Hematopoietic multipotent progenitor cell treated with erythropoietin and hydrocortisone succinate and interleukin-3 and kit ligand, for 4 days (in vitro differentiated cells): ENCODE data around the gene IGF1R.
A peak's percentile ranks its signal among the peaks of the same experiment; 100 is the strongest.

ENCODE experiments used
- DNase-seq: peaks from one replicate; pipeline ENCODE4 v3.0.0-alpha.2; 2015

IGF1R gene

DNA sequence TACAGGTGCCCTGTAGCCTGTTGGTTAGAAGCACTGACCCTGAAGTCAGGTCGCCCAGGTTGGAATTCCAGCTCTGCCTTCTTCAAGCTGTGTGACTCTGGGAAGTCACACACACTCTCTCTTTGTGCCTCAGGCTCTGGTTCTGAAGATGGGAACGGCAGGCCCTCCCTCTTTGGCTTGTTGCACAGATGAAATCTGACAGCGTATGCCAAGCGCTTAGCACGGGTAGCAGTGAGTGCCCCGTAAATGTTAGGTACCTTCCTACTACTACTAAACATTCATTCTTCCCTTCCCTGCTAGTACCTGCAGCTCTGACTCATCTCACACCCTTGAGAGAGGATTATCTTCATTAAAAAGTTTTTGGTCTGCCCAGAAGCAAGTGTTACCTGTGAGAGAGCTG is 220.2 kb downstream of the IGF1R start:
- DNase-seq = no peak

DNA sequence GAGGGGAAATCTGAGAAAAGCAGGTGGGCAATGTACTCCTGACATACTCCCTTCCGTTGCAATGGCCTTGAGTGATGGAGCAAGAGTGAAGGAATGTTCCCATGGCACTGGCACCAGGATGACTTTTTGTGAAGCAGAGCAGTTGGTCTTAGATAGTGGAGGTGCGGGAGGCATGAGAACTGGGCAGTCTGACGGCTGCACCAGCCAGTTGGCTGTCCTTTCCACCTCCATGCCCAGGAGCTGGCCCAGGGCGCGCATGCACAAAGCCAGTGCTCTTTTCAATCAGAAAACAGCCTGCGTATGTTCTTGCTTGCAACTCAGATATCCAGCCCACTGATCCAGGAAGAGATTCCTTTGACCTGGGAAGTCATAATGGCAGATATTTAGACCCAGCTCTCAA is 222.4 kb downstream of the IGF1R start:
- no peak for DNase-seq

DNA sequence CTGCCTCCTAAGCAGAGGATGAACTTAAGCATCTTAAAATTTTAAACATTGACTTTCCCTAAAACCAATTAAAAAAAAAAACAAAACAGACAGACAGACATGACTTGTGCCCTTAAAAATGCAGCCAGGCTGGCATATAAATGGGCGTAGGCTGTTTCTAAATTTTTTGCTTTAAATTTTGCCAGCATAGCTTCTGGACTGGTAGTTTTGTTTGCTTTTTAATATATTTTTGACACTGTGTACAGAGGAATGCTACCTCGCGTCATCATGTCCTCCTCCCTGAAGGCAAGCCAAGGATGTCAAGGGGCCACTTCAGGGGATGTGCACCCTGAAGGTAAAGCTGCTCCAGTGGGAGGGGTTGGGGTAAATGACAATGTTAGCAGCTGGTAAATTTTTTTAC is 224.4 kb downstream of the IGF1R start:
- DNase-seq = no peak

DNA sequence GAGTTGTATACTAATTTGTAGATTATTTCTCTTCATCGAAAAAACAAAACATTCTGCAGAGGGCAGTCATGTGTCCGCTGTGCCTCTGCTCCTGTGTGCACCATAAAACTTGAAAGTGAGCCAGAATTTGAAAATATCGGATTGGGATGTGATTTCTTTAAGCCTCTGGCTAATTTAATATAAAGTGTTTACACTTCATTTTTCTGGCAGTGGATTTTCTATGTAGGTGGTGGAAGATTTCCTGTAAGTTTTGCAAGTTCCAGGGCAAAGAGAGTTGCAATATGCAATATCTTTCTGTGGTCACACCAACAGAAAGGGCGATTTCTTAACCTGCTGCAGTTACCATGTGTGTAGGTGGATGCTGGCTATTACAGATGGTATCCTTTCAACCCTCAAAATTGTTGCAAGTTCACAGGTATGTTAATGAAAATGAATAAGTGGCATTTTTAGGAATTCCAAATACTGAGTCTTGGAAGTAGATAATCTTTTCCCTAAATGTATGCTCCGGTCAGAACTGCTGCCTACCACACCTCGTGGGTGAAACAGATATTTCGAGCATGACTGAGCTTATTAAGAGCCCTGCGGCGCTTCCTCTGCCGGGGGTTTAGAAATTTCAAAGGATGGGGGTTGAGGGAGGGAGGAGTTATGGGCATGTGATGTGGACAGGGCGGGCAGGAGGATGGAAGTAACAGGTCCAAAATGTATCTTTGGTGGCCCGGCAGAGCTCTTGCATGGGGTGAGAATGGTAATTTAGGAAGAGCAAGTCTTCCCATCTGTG is 225.3 kb downstream of the IGF1R start:
- peak; percentile 84 for DNase-seq

DNA sequence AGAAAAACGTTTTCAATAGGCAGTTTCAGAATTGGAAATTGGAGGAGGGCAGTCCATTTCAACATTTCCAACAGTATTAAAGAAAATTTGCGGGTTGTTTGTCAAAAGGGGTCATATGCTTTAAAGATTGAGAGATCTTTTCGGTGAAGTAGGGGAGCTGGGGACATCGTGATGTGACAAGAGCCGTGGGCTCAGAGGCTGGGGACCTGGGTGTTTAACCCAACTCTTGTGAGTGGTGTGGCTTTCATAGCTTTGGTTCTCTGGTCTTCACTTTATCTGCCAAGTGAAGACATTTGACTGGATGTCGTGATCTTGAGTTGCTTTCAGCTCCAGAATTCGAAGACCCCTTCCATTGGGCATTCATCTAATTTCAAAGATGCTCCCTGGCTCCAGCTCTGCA is 226.0 kb downstream of the IGF1R start:
- no peak for DNase-seq

DNA sequence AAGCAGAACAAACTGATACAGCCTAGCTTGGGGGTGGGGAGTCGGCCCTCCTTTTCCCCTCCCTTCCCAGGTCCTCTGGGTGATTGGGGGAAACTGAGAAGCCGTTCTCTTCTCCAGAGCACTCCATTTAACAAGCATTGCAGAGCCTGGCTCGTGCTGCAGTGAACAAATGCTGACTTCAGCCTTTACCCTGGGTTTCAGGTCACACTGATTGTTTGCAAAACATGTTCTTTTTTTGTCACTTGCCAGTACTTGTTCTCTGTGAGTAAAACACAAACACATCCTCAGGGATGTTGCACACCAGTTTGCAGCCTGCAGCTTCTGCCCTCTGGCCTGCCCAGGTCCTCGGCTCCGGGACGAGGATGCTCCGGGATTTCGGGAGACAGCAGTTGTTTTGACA is 226.4 kb downstream of the IGF1R start:
- no peak for DNase-seq

DNA sequence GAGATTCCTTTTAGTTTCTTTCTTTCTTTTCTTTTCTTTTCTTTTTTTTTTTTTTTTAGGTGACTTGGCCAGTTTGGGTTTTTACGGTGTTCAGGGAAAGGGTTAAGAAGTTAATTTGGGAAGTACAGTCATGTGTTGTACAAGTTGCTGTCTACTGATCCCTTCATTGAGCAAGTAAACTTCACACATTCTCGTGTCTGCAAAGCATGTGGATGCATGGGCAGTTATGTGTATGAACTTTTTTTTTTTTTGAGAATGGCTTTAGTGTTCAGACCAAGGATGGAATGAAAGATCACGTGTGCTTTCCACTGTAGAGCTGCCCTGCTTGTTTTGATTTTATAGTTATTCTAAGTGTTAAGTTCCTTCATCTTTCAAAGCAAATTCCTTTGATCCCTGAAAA is 227.0 kb downstream of the IGF1R start:
- DNase-seq = no peak

DNA sequence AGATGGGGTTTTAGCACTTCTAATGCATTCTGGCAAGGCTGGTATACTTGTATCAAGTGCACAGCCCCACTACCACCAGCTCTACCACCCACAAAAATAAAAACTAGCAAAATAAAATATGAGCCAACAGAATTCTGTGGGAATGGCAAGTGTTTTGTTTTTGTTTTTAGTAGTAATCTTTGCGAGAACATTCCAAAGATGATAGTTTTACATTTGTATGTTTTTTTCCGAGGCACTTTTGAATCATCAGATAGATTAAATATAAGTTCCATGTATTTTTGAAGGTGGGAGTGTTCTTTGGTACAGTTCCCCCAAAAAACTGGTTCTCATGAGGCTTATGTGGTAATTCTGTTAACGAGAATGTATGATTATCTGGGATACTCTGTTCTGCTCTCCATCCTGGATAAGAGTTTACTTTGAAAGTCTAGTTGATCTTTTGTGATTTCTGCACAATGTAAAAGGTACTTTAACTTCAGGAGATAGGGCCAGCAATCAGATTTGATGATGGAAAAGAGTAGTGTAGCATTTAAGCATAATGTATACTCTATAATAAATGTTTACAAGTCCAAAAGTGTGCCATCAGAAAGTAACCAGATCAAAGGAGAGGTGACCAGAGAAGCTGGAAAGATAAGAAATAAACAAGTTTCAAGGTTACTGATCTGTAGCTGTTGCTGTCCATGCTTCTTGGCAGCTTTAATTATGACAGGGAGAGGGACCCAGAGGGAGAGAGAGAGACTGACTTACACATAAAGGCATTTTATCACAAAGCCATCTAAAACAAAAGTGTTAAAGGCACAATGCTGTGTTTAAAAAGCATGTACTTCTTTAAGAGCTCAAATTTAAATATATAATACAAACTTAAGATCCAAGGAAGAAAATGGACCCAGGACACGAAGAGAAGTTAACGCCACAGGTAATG is 228.4 kb downstream of the IGF1R start:
- no peak for DNase-seq

DNA sequence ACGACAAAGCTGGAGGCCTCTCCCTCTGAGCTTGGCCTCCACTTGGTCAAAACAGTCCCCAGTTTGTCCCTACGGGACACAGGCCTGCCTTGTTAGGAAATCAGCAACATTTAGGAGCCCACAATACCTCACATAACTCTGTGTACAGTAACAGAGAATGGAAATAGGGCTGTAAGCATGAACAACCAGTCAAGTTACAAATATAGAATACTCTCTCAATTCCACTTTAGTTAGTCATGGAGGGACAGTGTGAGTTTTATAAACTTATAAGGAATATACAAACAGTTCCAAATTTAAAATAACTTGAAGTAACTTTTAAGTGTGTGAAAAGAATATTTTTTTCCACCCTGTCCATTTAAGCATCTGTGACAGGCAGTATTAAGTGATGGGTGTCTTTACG is 229.8 kb downstream of the IGF1R start:
- no peak for DNase-seq

DNA sequence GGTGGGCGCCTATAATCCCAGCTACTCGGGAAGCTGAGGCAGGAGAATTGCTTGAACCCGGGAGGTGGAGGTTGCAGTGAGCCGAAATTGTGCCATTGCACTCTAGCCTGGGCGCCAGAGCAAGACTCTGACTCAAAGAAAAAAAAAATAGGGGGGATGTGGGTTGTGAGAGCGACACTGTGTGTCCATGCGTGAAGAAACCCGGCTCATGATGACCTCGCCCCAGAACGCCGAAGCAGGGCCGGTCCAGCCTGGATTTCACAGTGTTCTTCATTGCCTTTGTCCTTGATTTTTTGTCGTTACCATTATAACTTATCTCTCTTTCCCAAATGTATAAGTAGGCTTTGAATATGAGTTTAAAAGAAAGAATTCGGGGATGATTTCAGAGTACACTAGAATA is 230.5 kb downstream of the IGF1R start:
- DNase-seq = no peak

DNA sequence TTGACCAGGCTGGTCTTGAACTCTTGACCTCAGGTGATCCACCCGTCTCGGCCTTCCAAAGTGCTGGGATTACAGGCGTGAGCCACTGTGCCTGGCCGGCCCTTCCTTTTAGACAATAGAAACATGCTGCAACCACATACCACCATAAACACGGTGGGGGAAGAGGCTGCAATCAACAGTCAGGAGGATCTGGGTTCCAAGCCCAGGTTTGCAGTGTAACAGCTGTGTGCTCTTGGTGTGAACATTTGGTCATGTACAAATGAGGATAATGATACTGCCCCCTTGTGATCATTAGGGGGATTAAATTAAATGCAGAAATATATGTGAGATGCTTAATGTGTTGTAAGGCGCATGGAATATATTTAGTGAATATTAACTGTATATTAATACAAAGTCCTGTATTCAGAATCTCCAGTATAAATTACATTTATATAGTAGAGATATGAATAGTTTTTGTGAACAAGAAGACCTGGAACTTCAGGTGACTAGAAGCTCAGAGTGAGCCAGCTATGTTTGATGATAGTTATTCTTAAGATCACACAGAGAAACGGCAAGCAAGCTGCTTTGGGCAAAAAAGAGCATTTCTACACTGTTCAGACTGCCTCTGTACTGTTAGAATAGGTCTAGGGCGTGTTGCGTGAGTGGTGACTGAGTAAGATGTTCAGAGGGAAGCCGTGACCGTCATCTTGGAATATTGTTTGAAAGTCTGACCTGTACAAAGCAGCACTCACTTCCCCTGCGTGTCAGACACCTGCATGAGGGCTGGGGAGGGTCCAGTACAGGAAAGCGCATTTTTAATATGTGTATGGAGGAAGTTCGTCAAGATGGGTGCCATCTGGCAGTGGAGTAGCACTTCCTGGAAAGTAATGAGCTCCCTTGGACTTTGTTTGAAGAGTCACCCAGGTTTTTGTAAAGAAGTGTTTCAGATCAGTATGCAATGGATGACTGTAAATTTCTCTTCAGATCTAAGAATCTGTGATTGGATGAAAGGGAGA is 233.5 kb downstream of the IGF1R start:
- peak; percentile 86 for DNase-seq

DNA sequence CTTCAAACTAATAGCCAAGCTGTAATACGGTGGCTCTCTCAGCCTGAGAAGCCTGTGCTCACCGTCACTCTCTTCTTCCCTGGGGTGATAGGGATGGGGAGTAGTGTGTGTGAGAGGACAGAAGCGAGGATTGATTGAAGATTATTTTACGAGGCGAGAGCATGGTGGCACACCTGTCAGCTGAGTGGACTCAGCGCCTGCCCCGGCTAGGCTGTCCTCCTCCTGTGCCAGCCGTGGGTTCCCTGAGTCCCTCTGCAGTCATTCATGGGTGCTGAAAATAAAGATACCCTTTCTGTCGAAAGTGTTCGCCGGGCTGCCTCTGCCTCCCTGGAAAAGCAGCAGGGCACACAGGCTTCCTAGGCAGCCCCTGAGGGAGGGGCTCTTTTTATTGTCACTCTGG is 235.1 kb downstream of the IGF1R start:
- no peak for DNase-seq

DNA sequence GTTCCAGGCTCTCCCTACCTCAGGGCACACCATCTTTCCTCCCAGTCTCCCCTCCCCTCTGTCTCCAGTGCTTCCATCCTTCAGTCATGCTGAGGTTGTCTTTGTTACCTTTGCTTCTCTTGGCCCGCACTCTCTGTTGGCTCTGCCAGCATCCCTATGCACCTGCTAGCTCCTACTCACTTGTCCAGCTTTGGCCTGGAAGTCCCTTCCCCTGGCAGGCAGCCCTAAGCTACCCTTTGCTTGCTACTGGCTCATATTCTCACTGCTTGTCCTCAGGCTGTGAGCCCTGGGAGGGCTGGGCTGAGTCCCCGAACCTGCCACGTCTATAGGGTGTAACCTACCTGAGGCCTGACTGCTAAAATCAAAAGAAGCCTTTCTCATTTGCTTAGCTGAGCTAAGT is 236.6 kb downstream of the IGF1R start:
- no peak for DNase-seq

DNA sequence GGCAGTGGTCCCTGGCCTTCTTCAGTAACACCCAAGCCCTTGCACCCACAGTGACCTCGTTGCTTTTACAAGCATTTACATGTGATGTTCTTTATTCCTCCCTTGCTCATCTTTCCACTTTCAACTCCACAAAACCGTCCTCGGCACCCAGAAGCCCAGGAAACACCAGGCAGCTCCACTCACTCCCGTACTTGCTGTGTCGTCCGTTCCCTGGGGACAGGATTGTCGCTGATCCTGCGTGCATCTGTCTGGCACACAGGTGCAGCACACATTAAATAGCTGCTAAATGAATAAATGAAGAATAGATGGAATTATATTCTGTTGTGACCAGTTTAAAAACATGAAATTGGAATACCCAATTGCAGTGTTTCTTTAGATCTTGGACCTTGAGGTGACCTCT is 239.6 kb downstream of the IGF1R start:
- DNase-seq = no peak

DNA sequence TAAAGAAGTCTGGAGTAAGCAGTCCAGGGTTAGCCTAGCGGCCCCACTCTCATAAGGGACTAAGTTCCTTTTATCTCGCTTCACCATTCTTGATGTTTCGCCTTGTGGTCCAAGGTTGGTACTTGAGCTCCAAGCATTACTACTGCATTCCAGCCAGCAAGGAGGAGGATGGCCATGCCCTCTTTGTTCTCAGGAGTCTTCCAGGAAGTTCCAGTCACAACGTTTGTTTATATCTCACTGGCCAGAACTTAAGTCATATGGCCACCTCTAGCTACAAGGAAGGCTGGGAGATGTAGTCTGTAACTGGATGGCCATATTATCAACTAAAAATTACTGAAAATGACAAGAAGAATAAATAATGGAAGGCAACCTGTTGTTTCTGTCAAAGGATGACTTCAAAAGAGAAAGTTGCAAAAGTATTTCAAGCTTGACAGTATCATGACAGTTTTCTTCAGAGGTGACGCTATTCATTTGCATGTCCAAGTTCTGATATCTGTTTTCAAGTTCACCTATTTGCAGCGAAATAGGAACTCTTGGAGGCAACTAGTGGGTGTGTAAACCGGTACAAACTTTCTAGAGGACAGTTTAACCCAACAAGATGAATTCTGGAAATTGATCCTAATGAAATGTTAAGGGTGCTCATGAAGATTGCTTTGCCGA is 240.6 kb downstream of the IGF1R start:
- peak; percentile 56 for DNase-seq

DNA sequence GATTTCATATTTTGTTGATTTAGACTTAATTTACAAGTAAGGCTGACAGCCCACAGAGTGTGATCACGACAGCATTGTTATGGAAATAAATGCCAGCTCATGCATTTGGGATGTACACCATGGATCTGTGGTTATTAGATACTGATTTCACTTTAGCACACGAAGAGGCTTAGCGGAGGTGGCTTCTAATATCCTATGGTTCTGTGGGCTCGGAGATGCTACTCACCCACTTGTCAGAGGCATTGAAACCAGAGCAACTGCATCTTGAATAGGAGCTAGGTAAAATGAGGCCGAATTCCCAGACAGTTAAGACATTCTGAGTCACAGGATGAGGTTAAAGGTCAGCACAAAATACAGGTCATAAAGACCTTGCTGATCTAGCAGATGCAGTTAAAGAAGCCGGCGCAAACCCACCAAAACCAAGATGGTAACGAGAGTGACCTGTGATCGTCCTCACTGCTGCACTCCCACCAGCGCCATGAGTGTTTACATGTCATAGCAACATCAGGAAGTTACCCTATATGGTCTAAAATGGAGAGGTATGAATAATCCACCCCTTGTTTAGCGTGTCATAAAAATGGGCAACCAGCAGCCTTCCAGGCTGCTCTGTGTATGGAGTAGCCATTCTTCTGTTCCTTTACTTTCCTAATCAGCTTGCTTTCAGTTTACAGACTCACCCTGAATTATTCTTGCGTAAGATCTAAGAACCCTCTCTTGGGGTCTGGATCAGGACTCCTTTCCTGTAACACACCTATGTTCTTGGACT is 241.8 kb downstream of the IGF1R start:
- no peak for DNase-seq

DNA sequence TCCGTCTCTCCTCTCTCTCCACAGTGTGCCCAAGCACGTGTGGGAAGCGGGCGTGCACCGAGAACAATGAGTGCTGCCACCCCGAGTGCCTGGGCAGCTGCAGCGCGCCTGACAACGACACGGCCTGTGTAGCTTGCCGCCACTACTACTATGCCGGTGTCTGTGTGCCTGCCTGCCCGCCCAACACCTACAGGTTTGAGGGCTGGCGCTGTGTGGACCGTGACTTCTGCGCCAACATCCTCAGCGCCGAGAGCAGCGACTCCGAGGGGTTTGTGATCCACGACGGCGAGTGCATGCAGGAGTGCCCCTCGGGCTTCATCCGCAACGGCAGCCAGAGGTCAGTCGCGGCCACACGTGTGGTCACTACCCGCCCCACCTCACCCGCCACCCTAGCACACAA is 243.0 kb downstream of the IGF1R start:
- no peak for DNase-seq

DNA sequence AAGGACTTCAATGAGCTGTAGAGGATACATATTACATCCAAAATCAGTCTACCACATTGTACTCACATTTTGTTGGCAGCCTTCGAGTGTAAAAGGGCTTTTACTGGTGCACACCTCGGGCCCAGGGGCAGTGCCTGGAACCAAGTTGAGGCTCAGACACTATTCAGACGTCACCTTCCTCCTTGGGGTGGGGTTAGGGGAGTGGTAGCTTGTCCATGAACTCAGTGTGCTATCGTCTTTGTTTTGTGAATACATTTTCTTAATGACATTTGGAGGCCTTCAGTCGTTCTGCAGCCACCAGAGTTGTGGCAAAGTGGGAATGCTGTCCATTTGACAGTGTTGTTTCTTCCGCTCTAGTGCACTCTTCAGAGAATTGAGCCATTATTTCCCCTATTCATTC is 245.1 kb downstream of the IGF1R start:
- DNase-seq = no peak

DNA sequence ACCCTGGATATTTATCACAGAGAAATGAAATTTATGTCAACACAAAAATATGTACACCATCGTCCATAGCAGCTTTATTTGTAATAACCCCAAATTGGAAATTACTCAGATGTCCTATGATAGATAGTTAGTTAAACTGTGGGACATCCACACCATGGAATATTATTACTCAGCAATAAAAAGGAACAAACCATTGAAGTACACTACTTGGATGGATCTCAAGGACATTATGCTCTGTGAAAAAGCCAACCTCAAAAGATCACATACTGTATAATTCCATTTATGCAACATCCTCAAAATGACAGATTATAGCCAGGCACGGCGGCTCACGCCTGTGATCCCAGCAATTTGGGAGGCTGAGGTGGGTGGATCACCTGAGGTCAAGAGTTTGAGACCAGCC is 246.0 kb downstream of the IGF1R start:
- no peak for DNase-seq

DNA sequence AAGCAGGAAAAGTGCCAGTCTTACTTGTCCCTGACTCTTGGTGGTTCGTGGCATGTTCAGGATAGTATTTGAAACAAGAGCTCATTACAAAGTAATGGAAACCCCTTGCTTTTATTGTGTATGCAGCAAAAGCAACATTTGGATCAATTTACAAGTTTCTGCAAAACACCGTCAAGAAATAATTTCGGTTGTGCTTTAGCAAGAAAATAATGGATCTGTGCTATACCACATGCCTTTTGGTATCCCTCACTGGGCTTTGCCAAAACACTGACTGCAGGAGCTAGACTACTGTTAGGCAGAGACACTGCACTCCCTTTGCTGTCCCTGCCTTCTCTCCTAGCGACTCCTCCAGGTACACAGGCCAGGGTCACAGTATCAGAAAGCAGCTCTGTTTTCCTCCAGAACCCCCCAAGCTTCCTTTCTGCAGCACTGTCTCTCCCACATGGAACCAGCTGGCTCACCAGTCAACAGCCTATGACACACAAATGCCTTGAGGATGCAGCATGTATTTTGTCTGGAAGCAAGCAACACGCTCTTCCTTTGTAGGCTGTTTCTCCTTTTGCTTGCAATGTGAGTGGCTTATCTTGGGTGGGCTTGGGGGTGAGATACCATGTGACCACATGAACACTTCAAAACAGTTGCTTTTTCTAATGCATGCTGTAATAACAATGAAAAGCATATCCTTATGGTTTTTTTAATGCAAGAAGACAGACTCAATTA is 247.8 kb downstream of the IGF1R start:
- no peak for DNase-seq
